ENCODE results near the gene HIRIP3. TPM values are rescaled to one million over a fixed set of nuclear protein-coding genes. Genes with fewer than 3 reads are reported as not detected.
"Not testable (repeated sequence)": the region's sequence is repeated elsewhere in the genome, so short reads cannot be mapped to it uniquely, and the experiment has no call there.

Gene HIRIP3
- total RNA-seq, 1 experiment from 2014 or later, result 19.0 TPM

DNA sequence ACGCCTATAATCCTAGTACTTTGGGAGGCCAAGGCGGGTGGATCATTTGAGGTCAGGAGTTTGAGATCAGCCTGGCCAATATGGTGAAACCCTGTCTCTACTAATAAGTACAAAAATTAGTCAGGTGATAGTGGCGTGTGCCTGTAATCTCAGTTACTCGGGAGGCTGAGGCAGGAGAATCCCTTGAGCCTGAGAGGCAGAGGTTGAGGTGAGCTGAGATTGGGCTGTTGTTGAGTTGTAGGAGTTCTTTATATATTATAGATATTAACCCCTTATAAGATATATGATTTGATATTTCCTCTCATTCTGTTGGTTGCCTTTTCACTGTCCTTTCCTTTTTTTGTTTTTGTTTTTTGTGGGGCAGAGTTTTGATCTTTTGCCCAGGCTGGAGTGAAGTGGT is 35.6 kb downstream of the HIRIP3 start:
- not testable (repeated sequence) for DNase-seq (ENCODE audit: low read depth)

DNA sequence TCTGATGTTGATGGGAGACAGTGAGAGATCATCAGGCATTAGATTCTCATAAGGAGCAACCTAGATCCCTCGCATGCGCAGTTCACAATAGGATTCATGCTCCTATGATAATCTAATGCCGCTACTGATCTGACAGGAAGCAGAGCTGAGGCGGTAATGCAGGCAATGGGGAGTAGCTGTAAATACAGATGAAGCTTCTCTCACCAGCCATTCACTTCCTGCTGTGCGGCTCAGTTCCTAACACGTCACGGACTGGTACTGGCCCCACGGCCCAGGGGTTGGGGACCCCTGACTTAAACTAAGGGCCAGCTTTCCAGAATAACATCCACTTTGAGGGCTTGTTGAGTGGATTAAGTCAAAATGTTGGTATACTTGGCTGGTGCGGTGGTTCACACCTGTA is 36.1 kb downstream of the HIRIP3 start:
- no peak for DNase-seq (ENCODE audit: low read depth)

DNA sequence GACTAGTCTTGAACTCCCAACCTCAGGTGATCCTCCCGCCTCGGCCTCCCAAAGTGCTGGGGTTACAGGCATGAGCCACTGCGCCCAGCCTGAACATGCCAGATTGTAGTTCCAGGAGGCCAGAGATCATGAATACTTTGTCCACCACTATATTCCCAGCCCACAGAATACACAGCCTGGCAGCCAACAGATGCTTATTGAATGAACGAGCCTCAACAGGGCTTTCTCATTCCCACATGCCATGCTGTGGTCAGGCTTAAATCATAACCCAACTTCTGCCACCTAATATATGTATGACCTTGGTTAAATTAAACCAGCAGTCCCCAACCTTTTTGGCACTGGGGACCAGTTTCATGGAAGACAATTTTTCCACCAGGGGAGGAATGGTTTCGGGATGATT is 36.7 kb downstream of the HIRIP3 start:
- no peak for DNase-seq (ENCODE audit: low read depth)

DNA sequence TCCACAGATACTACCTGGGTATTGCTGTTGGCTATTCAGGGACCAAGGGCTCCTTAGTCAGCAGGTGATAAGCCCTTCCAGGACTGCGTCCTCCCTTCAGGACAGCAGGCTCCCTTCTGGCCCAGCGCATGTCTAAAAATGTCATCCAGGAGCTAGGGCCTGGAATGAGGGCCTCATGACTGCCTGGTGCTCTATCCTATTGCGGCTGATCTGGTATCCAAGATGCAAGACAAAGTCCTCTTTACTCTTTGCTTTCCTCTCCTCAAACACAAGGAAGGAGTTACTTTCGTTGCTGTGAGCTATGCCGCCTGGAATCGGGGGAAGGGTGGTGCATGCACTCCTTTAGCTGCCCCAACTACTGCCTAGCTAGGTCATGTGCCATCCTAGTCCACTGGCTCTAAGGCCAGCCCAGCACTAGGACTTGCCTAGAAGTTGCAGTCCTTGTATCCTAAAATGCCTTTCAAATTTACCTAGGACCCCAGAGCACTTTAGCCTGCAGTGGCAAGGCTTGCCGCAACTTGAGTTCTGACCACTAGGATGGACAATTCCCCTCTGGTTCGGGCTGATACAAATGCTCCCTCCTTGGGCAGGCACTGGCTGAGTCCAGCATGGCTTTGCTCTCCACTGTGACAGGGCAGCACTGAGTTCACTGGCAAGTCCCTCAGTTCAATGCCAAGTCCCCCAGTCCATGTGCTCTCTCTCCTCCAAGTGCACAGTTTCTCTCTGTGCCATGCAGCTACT is 43.6 kb downstream of the HIRIP3 start:
- no peak for DNase-seq (ENCODE audit: low read depth)

DNA sequence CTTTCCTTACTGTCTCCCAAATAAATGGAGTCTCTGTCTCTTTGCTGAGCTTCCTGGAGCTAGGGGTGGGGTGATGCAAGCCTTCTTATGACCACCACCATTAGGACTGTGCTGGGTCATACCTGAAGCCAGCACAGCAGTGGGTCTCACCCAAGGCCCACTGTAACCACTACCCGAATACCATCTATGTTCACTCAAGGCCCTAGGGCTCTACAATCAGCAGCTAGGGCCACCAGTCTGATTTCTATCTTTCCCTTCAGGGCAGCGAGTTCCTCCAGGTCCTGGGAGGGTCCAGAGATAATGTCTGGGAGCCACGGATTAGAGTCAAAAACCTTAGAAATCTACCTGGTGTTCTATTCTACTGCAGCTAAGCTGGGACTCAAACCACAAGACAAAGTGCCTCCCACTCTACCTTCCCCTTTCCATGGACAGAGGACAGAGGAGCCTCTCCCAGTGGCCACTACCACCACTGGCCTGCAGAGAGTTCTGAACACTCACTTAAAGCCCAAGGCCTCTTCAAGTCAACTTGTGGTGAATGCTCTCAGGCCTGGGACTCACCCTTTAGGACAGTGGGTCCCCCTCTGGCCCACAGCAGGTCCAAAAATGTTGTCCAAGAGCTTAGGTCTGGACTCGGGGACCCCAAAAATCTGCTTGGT is 44.5 kb downstream of the HIRIP3 start:
- DNase-seq (ENCODE audit: low read depth), result no peak

DNA sequence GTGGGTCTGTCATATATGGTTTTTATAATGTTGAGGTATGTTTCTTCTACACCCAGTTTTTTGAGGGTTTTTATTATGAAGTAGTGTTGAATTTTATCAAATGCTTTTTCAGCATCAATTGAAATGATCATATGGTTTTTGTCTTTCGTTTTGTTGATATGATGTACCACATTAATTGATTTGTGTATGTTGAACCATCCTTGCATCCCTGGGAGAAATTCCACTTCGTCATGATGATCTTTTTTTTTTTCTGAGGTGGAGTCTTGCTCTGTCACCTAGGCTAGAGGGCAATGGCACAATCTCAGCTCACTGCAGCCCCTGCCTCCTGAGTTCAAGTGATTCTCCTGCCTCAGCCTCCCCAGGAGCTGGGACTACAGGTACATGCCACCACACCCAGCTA is 47.5 kb downstream of the HIRIP3 start:
- no peak for DNase-seq (ENCODE audit: low read depth)

DNA sequence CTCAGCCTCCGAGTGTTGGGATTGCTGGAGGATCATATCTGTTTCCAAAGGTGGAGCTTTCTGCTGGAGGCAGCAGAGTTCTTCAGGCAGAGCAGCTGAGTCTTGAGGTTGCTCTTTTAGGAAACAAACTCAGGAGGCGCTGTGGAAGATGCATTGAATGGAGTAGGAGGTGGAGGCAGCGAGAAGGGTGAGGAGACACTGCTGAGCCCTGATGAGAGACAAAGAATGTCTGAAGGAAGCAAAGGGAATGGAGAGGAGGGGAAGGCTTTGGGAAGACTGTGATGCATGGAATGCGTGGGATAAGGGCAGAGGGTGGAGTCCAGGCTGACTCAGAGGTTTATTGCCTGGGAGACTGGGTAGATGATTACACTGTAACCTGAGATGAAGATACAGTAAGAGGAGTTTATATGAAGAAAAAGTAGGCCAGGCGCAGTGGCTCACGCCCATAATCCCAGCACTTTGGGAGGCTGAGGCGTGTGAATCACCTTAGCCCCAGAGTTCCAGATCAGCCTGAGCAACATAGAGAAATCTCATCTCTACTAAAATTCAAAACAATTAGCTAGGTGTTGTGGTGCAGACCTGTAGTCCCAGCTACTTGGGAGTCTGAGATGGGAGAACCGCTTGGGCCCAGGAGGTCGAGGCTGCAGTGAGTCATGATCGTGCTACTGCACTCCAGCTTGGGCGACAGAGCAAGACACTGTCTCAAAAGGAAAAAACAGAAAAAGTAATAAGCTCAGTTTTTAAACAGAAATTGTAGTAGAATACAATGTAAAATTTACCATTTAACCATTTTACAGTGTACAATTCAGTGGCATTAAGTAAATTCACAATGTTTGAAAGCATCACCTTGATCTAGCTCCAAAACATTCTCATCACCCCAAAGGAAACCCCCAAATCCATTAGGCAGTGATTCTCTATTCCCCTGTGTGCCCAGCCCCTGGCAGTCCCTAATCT is 51.3 kb downstream of the HIRIP3 start:
- peak; percentile 99 for DNase-seq (ENCODE audit: low read depth)

Other genes starting within 250 kb of the HIRIP3 start
- gene C16orf54, start 249.6 kb downstream of the HIRIP3 start, total RNA-seq (2014; rRNA removed; shearing (Covaris generic)), result 0.54 and 0.84 TPM in 2 replicates
- not detected in 2 replicates for gene ZG16, start 217.4 kb downstream of the HIRIP3 start, total RNA-seq (2014; rRNA removed; shearing (Covaris generic))
- gene KIF22, start 204.9 kb downstream of the HIRIP3 start, total RNA-seq (2014; rRNA removed; shearing (Covaris generic)), result 68.6 and 79.0 TPM in 2 replicates
- gene MAZ, start 189.1 kb downstream of the HIRIP3 start, total RNA-seq (2014; rRNA removed; shearing (Covaris generic)), result 127 and 223 TPM in 2 replicates
- 0.20 and 0.94 TPM in 2 replicates for gene PRRT2, start 183.4 kb downstream of the HIRIP3 start, total RNA-seq (2014; rRNA removed; shearing (Covaris generic))
- gene PAGR1, start 179.5 kb downstream of the HIRIP3 start, total RNA-seq (2014; rRNA removed; shearing (Covaris generic)), result 45.4 and 58.2 TPM in 2 replicates
- 112 and 186 TPM in 2 replicates for gene MVP, start 175.2 kb downstream of the HIRIP3 start, total RNA-seq (2014; rRNA removed; shearing (Covaris generic))
- 90.7 and 103 TPM in 2 replicates for gene CDIPT, start 132.4 kb downstream of the HIRIP3 start, total RNA-seq (2014; rRNA removed; shearing (Covaris generic))
- 16.7 and 38.3 TPM in 2 replicates for gene SEZ6L2, start 96.1 kb downstream of the HIRIP3 start, total RNA-seq (2014; rRNA removed; shearing (Covaris generic))
- gene ASPHD1, start 95.1 kb downstream of the HIRIP3 start, total RNA-seq (2014; rRNA removed; shearing (Covaris generic)), result 12.1 and 16.1 TPM in 2 replicates
- gene KCTD13, start 69.4 kb downstream of the HIRIP3 start, total RNA-seq (2014; rRNA removed; shearing (Covaris generic)), result 11.3 and 16.8 TPM in 2 replicates
- 86.9 and 110 TPM in 2 replicates for gene TMEM219, start 33.5 kb downstream of the HIRIP3 start, total RNA-seq (2014; rRNA removed; shearing (Covaris generic))
- gene TAOK2, start 21.7 kb downstream of the HIRIP3 start, total RNA-seq (2014; rRNA removed; shearing (Covaris generic)), result 24.1 and 47.4 TPM in 2 replicates
- gene INO80E, start 624 bp upstream of the HIRIP3 start, total RNA-seq (2014; rRNA removed; shearing (Covaris generic)), result 122 and 187 TPM in 2 replicates
- 0.52 and 0.62 TPM in 2 replicates for gene DOC2A, start 15.4 kb upstream of the HIRIP3 start, total RNA-seq (2014; rRNA removed; shearing (Covaris generic))
- not detected in 2 replicates for gene C16orf92, start 27.6 kb upstream of the HIRIP3 start, total RNA-seq (2014; rRNA removed; shearing (Covaris generic))
- 0.42 TPM in 1 of 2 replicates, not detected in the other for gene TLCD3B, start 35.7 kb upstream of the HIRIP3 start, total RNA-seq (2014; rRNA removed; shearing (Covaris generic))
- gene ALDOA, start 70.1 kb upstream of the HIRIP3 start, total RNA-seq (2014; rRNA removed; shearing (Covaris generic)), result 3,016 and 3,039 TPM in 2 replicates
- gene PPP4C, start 80.4 kb upstream of the HIRIP3 start, total RNA-seq (2014; rRNA removed; shearing (Covaris generic)), result 143 and 169 TPM in 2 replicates
- gene TBX6, start 96.3 kb upstream of the HIRIP3 start, total RNA-seq (2014; rRNA removed; shearing (Covaris generic)), result 0.39 TPM in 1 of 2 replicates, not detected in the other
- gene YPEL3, start 100.6 kb upstream of the HIRIP3 start, total RNA-seq (2014; rRNA removed; shearing (Covaris generic)), result 6.0 and 23.1 TPM in 2 replicates
- 0.52 and 1.8 TPM in 2 replicates for gene GDPD3, start 117.9 kb upstream of the HIRIP3 start, total RNA-seq (2014; rRNA removed; shearing (Covaris generic))
- 38.7 and 42.5 TPM in 2 replicates for gene MAPK3, start 127.6 kb upstream of the HIRIP3 start, total RNA-seq (2014; rRNA removed; shearing (Covaris generic))
- 7.6 and 8.0 TPM in 2 replicates for gene CORO1A, start 188.0 kb upstream of the HIRIP3 start, total RNA-seq (2014; rRNA removed; shearing (Covaris generic))
- 397 and 526 TPM in 2 replicates for gene BOLA2B, start 198.0 kb upstream of the HIRIP3 start, total RNA-seq (2014; rRNA removed; shearing (Covaris generic))
- 46.2 and 48.2 TPM in 2 replicates for gene SLX1A, start 198.3 kb upstream of the HIRIP3 start, total RNA-seq (2014; rRNA removed; shearing (Covaris generic))
- 1.5 and 2.6 TPM in 2 replicates for gene SULT1A3, start 203.6 kb upstream of the HIRIP3 start, total RNA-seq (2014; rRNA removed; shearing (Covaris generic))

All from M059J (cell line).